ENCODE data around the gene NSDHL. TPM values are rescaled to one million over a fixed set of nuclear protein-coding genes. Genes with fewer than 3 reads are reported as not detected.
"Not testable (repeated sequence)": the region's sequence is repeated elsewhere in the genome, so short reads cannot be mapped to it uniquely, and the experiment has no call there.

The NSDHL gene
- total and polyA plus RNA-seq, 7 donors: 5.3 to 18.7 (median 9.1) TPM

DNA sequence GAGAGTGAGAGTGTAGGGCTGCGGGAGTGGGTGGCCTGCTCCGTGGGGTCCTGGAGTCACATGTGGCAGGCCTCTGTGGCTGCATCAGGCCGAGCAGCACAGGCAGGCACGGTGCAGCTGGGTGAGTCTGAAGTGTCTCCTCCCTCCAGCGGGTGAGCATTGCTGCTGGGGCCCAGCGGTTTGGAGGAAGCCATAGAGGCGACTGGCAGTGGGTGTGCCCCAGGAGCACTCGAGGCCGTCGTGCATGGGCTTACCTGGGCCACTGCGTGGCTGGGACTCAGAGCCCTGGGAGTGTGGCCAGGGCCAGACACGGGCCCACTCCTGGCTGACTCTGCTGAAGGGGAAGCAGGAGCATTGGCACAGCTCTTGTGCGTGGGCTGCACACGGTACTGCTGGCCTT is 77.6 kb downstream of the NSDHL start:
- peaks cover 0 to 20% (median 0%) of the 10 kb centered on the region in 3 donors for H3K27me3 ChIP-seq (ENCODE audit: insufficient read depth in 3 of 3, low read length in 2 of 3)
- no peak overlapping the region for H3K27ac ChIP-seq
- H3K4me3 ChIP-seq: no peak overlapping the region
- whole genome bisulfite sequencing, 3 donors: 84 to 95% (median 87%) methylated on average over 6 to 14 of the region's 14 CpGs
- ATAC-seq (no peak), DNase-seq (peak in 1 of 2 donors; percentile 28)
- H3K4me1 ChIP-seq: no peaks in the 10 kb centered on the region
- H3K9me3 ChIP-seq: no peaks in the 10 kb centered on the region
- TF ChIP-seq, protein P1, sequence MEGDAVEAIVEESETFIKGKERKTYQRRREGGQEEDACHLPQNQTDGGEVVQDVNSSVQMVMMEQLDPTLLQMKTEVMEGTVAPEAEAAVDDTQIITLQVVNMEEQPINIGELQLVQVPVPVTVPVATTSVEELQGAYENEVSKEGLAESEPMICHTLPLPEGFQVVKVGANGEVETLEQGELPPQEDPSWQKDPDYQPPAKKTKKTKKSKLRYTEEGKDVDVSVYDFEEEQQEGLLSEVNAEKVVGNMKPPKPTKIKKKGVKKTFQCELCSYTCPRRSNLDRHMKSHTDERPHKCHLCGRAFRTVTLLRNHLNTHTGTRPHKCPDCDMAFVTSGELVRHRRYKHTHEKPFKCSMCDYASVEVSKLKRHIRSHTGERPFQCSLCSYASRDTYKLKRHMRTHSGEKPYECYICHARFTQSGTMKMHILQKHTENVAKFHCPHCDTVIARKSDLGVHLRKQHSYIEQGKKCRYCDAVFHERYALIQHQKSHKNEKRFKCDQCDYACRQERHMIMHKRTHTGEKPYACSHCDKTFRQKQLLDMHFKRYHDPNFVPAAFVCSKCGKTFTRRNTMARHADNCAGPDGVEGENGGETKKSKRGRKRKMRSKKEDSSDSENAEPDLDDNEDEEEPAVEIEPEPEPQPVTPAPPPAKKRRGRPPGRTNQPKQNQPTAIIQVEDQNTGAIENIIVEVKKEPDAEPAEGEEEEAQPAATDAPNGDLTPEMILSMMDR (IDR thresholded peaks at IDR 0.05): no peak
- intact Hi-C loops (cut with DNase I): no loop called here
- no peaks in the 10 kb centered on the region for H3K36me3 ChIP-seq (ENCODE audit: insufficient read depth in 1 of 2, low read depth in 1 of 2)

- H3K27me3 ChIP-seq (ENCODE audit: insufficient read depth in 3 of 3, low read length in 2 of 3); H3K36me3 ChIP-seq (ENCODE audit: insufficient read depth in 1 of 2, low read depth in 1 of 2); H3K27ac ChIP-seq; intact Hi-C loops (cut with DNase I); H3K4me3 ChIP-seq; ATAC-seq; H3K9me3 ChIP-seq; DNase-seq; H3K4me1 ChIP-seq: not testable (repeated sequence)
- WGBS, 3 donors: 79 to 88% (median 83%) methylated on average over 7 of the region's 7 CpGs
Measured at GRCh38 chrX:152910018-152910417, 79.2 kb downstream of the NSDHL start.

DNA sequence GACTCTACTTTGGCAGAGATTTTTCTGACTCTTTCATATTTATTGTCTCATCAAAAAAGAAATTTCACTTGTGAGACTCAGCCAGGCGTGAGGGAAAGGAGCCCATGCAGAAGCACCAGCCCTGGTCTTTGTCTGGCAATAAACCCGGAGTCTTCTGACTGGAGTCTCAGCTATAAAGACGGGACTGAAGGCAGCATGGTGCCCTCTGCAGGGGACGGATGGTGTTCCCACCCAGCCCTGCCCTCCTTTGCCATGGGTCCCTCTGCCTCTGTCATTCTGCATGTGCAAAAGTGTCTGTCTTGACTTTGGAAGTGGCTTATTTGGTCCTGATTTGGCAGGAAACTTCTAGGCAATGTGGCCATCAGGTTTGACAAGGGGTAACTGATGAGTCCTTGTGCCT is 81.2 kb downstream of the NSDHL start:
- peak in 1 of 2 donors; percentile 8 for DNase-seq

GRCh38 chrX:152912641-152913040 is 81.8 kb downstream of the NSDHL start:
- peaks cover 0 to 5% (median 0%) of the 10 kb centered on the region in 3 donors for H3K27me3 ChIP-seq (ENCODE audit: insufficient read depth in 3 of 3, low read length in 2 of 3)
- TF ChIP-seq, protein P1 (IDR thresholded peaks at IDR 0.05): no peak
- no peaks in the 10 kb centered on the region for H3K4me1 ChIP-seq
- no peak overlapping the region for H3K4me3 ChIP-seq
- intact Hi-C loops (cut with DNase I): no loop called here
- no peak for DNase-seq
- H3K36me3 ChIP-seq (ENCODE audit: insufficient read depth in 1 of 2, low read depth in 1 of 2): no peaks in the 10 kb centered on the region
- 66 to 86% (median 72%) methylated on average over 4 to 7 of the region's 7 CpGs for WGBS, 3 donors
- ATAC-seq: no peak
- no peaks in the 10 kb centered on the region for H3K9me3 ChIP-seq
- H3K27ac ChIP-seq: no peak overlapping the region

More for the DNA sequence above, 81.2 kb downstream of the NSDHL start:
- intact Hi-C loops (cut with DNase I): no loop called here
- WGBS, 3 donors: 51 to 70% (median 66%) methylated on average over 4 of the region's 4 CpGs
- Histone ChIP-seq H3K4me1 (no peaks in the 10 kb centered on the region), H3K9me3 (no peaks in the 10 kb centered on the region), H3K36me3 (ENCODE audit: insufficient read depth in 1 of 2, low read depth in 1 of 2) (no peaks in the 10 kb centered on the region), H3K4me3 (no peak overlapping the region), H3K27me3 (ENCODE audit: insufficient read depth in 3 of 3, low read length in 2 of 3) (peaks cover 0 to 2% (median 0%) of the 10 kb centered on the region in 3 donors), H3K27ac (no peak overlapping the region)
- TF ChIP-seq, protein P1 (IDR thresholded peaks at IDR 0.05): no peak
- ATAC-seq: no peak

- H3K4me3 ChIP-seq: no peak overlapping the region
- no peaks in the 10 kb centered on the region for H3K9me3 ChIP-seq
- WGBS, 3 donors: 65 to 86% (median 70%) methylated on average over 4 to 10 of the region's 10 CpGs
- DNase-seq: no peak
- H3K36me3 ChIP-seq (ENCODE audit: insufficient read depth in 1 of 2, low read depth in 1 of 2): no peaks in the 10 kb centered on the region
- H3K4me1 ChIP-seq: no peaks in the 10 kb centered on the region
- ATAC-seq: no peak
- no peak overlapping the region for H3K27ac ChIP-seq
- peaks cover 0 to 5% (median 0%) of the 10 kb centered on the region in 3 donors for H3K27me3 ChIP-seq (ENCODE audit: insufficient read depth in 3 of 3, low read length in 2 of 3)
- TF ChIP-seq, protein P1 (IDR thresholded peaks at IDR 0.05): no peak
- intact Hi-C loops (cut with DNase I): no loop called here
Measured at GRCh38 chrX:152913346-152913745, 82.5 kb downstream of the NSDHL start.
